Lower leg skin (tissue), 3 donors: ENCODE data around the gene RAD52.

Experiments
- CTCF ChIP-seq, 3 donors: fragments of 450-650 bp; IDR thresholded peaks; one replicate each; pipeline ENCODE4 v1.5.1; 2016; ENCODE audit warnings: antibody characterized with exemption in 3 of 3, mild to moderate bottlenecking in 3 of 3, moderate library complexity in 2 of 3
- POLR2A ChIP-seq, 2 donors: fragments of 450-650 bp; IDR thresholded peaks; one replicate each; pipeline ENCODE4 v1.6.1; 2016 to 2017; ENCODE audit warnings: antibody characterized with exemption in 2 of 2, mild to moderate bottlenecking in 1 of 2, moderate library complexity in 1 of 2

- TF ChIP-seq CTCF (IDR thresholded peaks at IDR 0.05) = no peak
- no peak for TF ChIP-seq POLR2A (IDR thresholded peaks at IDR 0.05)
Measured at GRCh38 chr12:946212-946611, 3.3 kb downstream of the RAD52 start.
